ENCODE data around the gene KLHDC8A.
"Not testable (repeated sequence)": the region's sequence is repeated elsewhere in the genome, so short reads cannot be mapped to it uniquely, and the experiment has no call there.

Gene KLHDC8A, protein sequence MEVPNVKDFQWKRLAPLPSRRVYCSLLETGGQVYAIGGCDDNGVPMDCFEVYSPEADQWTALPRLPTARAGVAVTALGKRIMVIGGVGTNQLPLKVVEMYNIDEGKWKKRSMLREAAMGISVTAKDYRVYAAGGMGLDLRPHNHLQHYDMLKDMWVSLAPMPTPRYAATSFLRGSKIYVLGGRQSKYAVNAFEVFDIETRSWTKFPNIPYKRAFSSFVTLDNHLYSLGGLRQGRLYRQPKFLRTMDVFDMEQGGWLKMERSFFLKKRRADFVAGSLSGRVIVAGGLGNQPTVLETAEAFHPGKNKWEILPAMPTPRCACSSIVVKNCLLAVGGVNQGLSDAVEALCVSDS

DNA sequence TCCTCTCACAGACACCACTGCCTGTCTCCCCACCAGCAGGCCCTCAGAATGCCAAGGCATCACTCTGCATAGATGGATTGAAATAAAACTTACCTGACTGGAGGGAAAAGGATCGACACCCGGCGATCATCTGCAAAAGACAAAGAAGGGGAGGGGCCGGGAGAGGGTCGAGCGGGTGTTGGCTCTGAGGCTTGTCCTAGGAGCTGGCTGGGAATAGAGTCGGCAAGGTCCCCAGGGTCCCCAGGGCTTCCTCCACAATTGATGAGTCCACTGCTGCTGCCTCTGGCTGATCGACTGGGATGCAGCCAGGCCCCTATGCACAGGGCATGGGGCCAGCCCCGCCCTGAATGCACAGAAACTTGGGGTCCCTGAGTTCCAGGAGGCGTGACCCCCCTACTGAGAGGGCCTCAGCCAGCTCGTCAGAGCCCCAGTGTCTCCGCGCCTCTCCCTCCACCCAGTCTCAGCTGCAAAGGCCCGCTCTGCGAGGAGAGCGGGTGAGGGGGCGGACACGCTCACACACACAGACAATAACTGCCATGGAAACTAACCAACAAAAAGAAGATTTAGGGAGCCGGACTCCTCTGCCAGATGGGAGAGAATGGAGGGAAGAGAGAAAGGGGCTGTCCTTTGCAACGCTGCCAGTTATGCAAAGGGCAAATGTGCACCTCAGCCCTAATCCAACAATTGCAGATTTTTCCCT lies at the start of gene KLHDC8A:
Gene KLHDC8A, minus strand, starts transcription at position 483 of the 700 bp plus-strand sequence. CDS start 13,318 bp downstream, outside the sequence.
- Mint-ChIP-seq H3K36me3 (ENCODE audit: insufficient read depth) (no peaks in the 10 kb centered on the region), H3K27ac (ENCODE audit: low read depth) (no peak within 1 kb of the TSS), H3K9me3 (no peaks in the 10 kb centered on the region), H3K4me1 (no peaks in the 10 kb centered on the region), H3K27me3 (peaks cover 39% of the 10 kb centered on the region), H3K4me3 (no peak within 1 kb of the TSS)
- DNase-seq (ENCODE audit: low spot score in 2 of 2): no peak
- ATAC-seq (replicated peaks; ENCODE audit: extremely low read depth, poor library complexity, severe bottlenecking): no peak

DNA sequence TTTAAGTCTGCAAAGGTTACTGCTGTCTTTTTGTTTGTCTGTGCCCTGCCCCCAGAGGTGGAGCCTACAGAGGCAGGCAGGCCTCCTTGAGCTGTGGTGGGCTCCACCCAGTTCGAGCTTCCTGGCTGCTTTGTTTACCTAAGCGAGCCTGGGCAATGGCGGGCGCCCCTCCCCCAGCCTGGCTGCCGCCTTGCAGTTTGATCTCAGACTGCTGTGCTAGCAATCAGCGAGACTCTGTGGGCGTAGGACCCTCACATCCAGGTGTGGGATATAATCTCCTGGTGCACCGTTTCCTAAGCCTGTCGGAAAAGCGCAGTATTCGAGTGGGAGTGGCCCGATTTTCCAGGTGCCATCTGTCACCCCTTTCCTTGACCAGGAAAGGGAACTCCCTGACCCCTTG lies 49.5 kb upstream of the KLHDC8A start:
- peak overlapping the region; percentile 27 for H3K4me3 Mint-ChIP-seq
- not testable (repeated sequence) for H3K27me3 Mint-ChIP-seq; ATAC-seq (replicated peaks; ENCODE audit: extremely low read depth, poor library complexity, severe bottlenecking); H3K9me3 Mint-ChIP-seq; DNase-seq (ENCODE audit: low spot score in 2 of 2); H3K4me1 Mint-ChIP-seq; H3K36me3 Mint-ChIP-seq (ENCODE audit: insufficient read depth); H3K27ac Mint-ChIP-seq (ENCODE audit: low read depth)

DNA sequence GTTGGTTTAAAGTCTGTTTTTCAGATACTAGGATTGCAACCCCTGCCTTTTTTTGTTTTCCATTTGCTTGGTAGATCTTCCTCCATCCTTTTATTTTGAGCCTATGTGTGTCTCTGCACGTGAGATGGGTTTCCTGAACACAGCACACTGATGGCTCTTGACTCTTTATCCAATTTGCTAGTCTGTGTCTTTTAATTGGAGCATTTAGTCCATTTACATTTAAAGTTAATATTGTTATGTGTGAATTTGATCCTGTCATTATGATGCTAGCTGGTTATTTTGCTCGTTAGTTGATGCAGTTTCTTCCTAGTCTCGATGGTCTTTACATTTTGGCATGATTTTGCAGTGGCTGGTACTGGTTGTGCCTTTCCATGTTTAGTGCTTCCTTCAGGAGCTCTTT lies 47.8 kb upstream of the KLHDC8A start:
- DNase-seq (ENCODE audit: low spot score in 2 of 2); H3K4me1 Mint-ChIP-seq; H3K4me3 Mint-ChIP-seq; H3K36me3 Mint-ChIP-seq (ENCODE audit: insufficient read depth); ATAC-seq (replicated peaks; ENCODE audit: extremely low read depth, poor library complexity, severe bottlenecking); H3K27me3 Mint-ChIP-seq; H3K9me3 Mint-ChIP-seq: not testable (repeated sequence)
- peak overlapping the region; percentile 63 for H3K27ac Mint-ChIP-seq (ENCODE audit: low read depth)

DNA sequence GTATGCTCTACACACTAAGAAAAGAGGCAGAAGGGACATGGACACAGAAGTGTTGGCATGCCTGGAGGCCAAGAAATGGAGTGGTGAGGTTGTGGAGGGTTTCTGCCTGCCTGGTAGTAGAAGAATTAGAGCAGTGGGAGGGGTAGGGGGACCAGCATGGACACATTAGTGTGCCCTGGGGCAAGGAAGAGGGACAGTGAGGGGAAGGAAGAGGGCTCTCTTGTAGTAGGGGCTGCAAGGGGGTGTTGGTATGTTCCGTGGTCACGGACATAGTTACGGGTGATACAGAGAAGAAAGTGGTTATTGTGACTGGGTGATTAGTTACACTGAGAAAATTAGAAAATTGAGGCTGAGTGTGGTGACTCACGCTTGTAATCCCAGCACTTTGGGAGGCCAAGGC lies 41.9 kb upstream of the KLHDC8A start:
- H3K27ac Mint-ChIP-seq (ENCODE audit: low read depth): no peak overlapping the region
- H3K36me3 Mint-ChIP-seq (ENCODE audit: insufficient read depth): peaks cover 1% of the 10 kb centered on the region
- no peak for DNase-seq (ENCODE audit: low spot score in 2 of 2)
- H3K9me3 Mint-ChIP-seq: no peaks in the 10 kb centered on the region
- no peak for ATAC-seq (replicated peaks; ENCODE audit: extremely low read depth, poor library complexity, severe bottlenecking)
- no peaks in the 10 kb centered on the region for H3K4me1 Mint-ChIP-seq
- H3K27me3 Mint-ChIP-seq: peaks cover 7% of the 10 kb centered on the region
- no peak overlapping the region for H3K4me3 Mint-ChIP-seq

DNA sequence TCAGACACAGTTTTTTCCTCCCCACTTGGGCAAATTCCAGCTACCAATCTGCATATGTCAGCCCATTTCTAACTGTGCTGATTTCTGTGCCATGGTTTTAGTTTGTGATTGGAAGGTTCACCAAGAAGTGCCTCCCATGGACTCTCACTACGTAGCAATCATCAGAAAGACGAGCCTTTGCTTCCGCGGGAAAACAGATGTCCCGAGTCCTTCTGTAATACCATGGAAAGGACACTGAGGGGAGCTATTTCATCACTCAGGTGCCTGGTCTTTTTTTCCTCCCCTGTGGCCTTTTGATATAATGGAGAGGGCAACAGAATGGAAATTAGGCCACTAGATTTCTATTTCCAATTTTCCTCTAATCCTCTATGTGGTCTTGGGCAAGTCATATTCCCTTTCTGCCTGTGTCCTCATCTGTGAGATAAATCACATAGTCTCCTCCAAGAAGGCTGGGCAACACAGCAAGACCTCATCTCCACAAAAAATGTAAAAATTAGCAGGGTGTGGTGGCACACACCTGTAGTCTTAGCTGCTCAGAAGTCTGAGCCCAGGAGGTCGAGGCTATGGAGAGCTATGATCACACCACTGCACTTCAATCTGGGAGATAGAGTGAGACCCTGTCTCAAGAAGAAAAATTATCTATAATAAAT lies 40.4 kb upstream of the KLHDC8A start:
- H3K27ac Mint-ChIP-seq (ENCODE audit: low read depth): no peak overlapping the region
- peaks cover 1% of the 10 kb centered on the region for H3K36me3 Mint-ChIP-seq (ENCODE audit: insufficient read depth)
- DNase-seq (ENCODE audit: low spot score in 2 of 2): peak in 1 of 2 donors; percentile 15
- no peaks in the 10 kb centered on the region for H3K4me1 Mint-ChIP-seq
- H3K9me3 Mint-ChIP-seq: no peaks in the 10 kb centered on the region
- no peak overlapping the region for H3K4me3 Mint-ChIP-seq
- peaks cover 22% of the 10 kb centered on the region for H3K27me3 Mint-ChIP-seq
- no peak for ATAC-seq (replicated peaks; ENCODE audit: extremely low read depth, poor library complexity, severe bottlenecking)

DNA sequence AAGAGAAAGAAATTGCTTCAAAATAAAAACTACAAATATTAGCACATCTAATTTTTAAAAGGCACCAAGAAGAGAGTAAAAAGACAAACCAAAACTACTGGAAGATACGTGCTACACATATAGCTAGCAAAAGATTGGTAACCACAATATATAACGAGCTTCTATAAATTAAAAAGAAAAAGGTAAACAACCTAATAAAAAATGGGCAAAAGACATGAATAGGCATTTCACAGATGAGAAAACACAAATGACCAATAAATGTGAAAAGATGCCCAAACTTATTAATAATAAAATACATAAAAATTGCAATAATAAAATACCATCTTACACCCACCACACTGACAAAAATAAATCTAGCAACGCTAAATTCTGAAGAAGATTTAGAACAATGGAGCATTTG lies 38.9 kb upstream of the KLHDC8A start:
- DNase-seq (ENCODE audit: low spot score in 2 of 2) (no peak), ATAC-seq (replicated peaks; ENCODE audit: extremely low read depth, poor library complexity, severe bottlenecking) (no peak)
- Mint-ChIP-seq H3K9me3 (no peaks in the 10 kb centered on the region), H3K36me3 (ENCODE audit: insufficient read depth) (peaks cover 1% of the 10 kb centered on the region), H3K27ac (ENCODE audit: low read depth) (no peak overlapping the region), H3K4me1 (no peaks in the 10 kb centered on the region), H3K4me3 (no peak overlapping the region), H3K27me3 (peaks cover 36% of the 10 kb centered on the region)

DNA sequence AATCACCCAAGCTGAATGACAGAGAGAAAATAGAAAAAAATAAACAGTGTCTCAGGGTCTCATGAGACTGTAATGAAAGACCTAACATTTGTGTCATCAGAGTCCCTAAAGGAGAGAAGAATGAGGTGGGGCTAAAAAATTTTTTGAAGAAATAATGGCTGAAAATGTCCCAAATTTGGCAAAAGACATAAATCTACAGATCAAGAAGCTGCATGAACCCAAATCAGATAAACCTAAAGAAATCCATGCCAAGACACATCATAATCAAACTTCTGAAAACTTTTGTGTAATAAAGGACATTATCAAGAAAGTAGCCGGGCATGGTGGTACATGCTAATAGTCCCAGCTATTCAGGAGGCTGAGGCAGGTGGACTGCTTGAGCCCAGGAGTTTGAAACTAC lies 35.9 kb upstream of the KLHDC8A start:
- Mint-ChIP-seq H3K36me3 (ENCODE audit: insufficient read depth) (no peaks in the 10 kb centered on the region), H3K4me1 (no peaks in the 10 kb centered on the region), H3K9me3 (no peaks in the 10 kb centered on the region), H3K27ac (ENCODE audit: low read depth) (no peak overlapping the region), H3K4me3 (no peak overlapping the region), H3K27me3 (peaks cover 49% of the 10 kb centered on the region)
- no peak for ATAC-seq (replicated peaks; ENCODE audit: extremely low read depth, poor library complexity, severe bottlenecking)
- no peak for DNase-seq (ENCODE audit: low spot score in 2 of 2)

DNA sequence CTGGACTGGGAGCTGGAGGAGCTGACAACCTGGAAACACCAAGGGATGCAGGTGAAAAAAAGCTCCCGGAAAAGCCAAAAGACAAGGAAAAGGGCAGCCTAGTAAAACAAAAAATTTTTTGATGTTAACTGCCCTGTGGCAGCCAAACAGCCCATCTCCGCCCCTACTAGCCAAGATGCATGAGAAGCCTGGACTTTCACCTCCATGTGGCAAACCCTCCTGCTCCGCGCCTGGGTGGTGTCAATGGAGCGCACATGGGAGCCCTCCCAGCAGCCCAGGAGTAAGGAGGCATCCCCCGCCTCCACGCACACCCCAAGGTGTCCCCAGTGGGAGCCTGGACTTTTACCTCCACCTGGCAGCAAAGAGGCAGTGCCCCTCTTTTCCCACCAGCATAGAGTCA lies 34.7 kb upstream of the KLHDC8A start:
- H3K4me1 Mint-ChIP-seq: no peaks in the 10 kb centered on the region
- no peak overlapping the region for H3K4me3 Mint-ChIP-seq
- DNase-seq (ENCODE audit: low spot score in 2 of 2): no peak
- no peak overlapping the region for H3K27ac Mint-ChIP-seq (ENCODE audit: low read depth)
- no peak for ATAC-seq (replicated peaks; ENCODE audit: extremely low read depth, poor library complexity, severe bottlenecking)
- no peaks in the 10 kb centered on the region for H3K36me3 Mint-ChIP-seq (ENCODE audit: insufficient read depth)
- H3K27me3 Mint-ChIP-seq: peaks cover 49% of the 10 kb centered on the region
- no peaks in the 10 kb centered on the region for H3K9me3 Mint-ChIP-seq

DNA sequence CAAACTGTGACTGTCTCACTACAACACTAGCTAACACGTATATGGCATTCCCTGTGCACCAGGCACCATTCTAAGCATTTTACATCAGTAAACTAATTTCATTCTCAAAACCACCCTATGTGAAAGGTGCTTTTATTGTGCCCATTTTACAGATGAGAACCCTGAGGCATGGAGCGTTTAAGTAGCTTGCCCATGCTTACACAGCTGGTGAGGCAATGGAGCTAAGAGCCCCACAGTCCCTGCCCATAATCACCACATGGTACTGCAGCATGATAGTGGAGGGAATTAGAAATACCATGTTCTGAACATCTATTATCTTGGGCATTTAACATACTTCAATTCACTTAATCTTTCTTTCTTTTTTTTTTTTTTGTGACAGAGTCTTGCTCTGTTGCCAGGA lies 31.1 kb upstream of the KLHDC8A start:
- Mint-ChIP-seq H3K27ac (ENCODE audit: low read depth) (no peak overlapping the region), H3K27me3 (peaks cover 35% of the 10 kb centered on the region), H3K4me1 (no peaks in the 10 kb centered on the region), H3K4me3 (no peak overlapping the region), H3K9me3 (no peaks in the 10 kb centered on the region), H3K36me3 (ENCODE audit: insufficient read depth) (no peaks in the 10 kb centered on the region)
- ATAC-seq (replicated peaks; ENCODE audit: extremely low read depth, poor library complexity, severe bottlenecking) (no peak), DNase-seq (ENCODE audit: low spot score in 2 of 2) (no peak)

DNA sequence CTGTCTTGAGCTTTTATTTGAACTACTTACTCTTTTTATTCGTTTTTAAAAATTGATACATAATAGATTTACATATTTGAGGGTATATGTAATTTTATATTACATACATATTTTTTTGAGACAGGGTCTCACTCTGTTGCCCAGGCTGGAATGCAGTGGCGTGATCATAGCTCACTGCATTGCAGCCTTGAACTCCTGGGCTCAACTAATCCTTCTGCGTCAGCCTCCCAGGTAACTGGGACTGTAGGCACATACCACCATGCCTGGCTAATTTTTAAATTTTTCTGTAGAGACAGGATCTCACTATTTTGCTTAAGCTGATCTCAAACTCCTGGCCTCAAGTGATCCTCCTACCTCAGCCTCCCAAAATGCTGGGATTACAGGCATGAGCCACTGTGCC lies 26.3 kb upstream of the KLHDC8A start:
- not testable (repeated sequence) for H3K27ac Mint-ChIP-seq (ENCODE audit: low read depth); DNase-seq (ENCODE audit: low spot score in 2 of 2); H3K9me3 Mint-ChIP-seq; H3K36me3 Mint-ChIP-seq (ENCODE audit: insufficient read depth); H3K4me1 Mint-ChIP-seq; H3K4me3 Mint-ChIP-seq; ATAC-seq (replicated peaks; ENCODE audit: extremely low read depth, poor library complexity, severe bottlenecking)
- H3K27me3 Mint-ChIP-seq: peaks cover 23% of the 10 kb centered on the region

DNA sequence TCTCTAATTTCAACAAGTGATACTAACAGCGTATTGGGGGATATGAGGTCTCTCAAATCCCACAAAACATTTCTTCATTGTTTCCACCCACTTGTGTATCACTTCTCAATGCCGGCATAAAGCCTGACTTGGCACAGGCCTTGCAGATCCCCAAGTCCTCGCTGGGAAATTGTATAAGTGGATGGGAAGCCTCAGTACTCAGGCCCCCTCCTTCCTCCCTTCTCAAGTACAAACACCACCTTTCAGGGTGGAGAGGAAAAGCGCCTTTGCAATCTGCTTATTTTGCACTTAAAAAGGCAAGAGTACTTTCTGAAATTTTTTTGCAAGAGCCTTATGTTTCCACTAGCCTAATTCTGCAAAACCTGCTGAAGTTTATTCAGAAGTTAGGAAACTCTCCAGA lies 25.8 kb upstream of the KLHDC8A start:
- H3K27me3 Mint-ChIP-seq: peaks cover 27% of the 10 kb centered on the region
- H3K9me3 Mint-ChIP-seq: no peaks in the 10 kb centered on the region
- no peaks in the 10 kb centered on the region for H3K36me3 Mint-ChIP-seq (ENCODE audit: insufficient read depth)
- no peak for DNase-seq (ENCODE audit: low spot score in 2 of 2)
- no peaks in the 10 kb centered on the region for H3K4me1 Mint-ChIP-seq
- no peak for ATAC-seq (replicated peaks; ENCODE audit: extremely low read depth, poor library complexity, severe bottlenecking)
- H3K27ac Mint-ChIP-seq (ENCODE audit: low read depth): no peak overlapping the region
- no peak overlapping the region for H3K4me3 Mint-ChIP-seq

DNA sequence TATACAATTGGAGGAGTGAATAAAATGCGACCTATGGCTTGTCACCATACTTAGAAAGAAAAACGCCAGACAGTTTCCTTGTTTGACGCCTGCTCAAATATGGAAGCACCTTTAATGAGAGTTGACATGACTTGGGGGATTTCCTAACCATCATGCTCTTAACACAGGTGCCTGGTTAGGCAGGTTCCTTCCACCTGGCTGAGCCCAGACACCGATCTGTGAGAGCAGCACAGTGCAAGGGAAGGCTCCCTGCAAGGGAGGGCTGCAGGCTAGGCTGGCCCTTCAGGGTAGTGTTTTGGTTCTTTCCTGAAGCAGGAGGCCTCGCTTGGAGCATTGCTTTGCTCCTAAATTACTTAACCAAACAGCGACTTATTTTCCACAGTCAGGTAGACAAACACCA lies 24.6 kb upstream of the KLHDC8A start:
- Mint-ChIP-seq H3K4me3 (no peak overlapping the region), H3K27ac (ENCODE audit: low read depth) (no peak overlapping the region), H3K36me3 (ENCODE audit: insufficient read depth) (no peaks in the 10 kb centered on the region), H3K27me3 (peaks cover 39% of the 10 kb centered on the region), H3K9me3 (no peaks in the 10 kb centered on the region), H3K4me1 (no peaks in the 10 kb centered on the region)
- ATAC-seq (replicated peaks; ENCODE audit: extremely low read depth, poor library complexity, severe bottlenecking): no peak
- DNase-seq (ENCODE audit: low spot score in 2 of 2): no peak

DNA sequence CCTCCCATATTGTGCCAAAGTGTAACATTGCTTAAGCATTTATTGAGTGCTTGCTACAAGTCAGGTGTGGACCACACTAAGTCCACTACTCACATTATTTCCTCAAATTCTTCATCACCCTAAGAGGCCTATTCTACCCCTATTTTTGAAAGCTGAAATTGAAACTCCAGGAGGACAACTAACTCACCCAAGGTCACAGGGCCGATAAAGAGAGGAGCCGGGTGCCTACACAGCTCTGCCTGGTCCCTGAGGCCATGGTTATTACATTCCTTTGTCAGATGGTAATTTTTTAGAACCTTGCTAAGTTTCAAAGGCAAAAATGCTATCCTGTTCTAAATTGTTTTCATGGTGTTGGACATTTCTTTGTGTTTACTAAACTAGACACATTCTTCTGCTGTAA lies 24.2 kb upstream of the KLHDC8A start:
- no peak overlapping the region for H3K27ac Mint-ChIP-seq (ENCODE audit: low read depth)
- no peak for DNase-seq (ENCODE audit: low spot score in 2 of 2)
- H3K9me3 Mint-ChIP-seq: no peaks in the 10 kb centered on the region
- no peak overlapping the region for H3K4me3 Mint-ChIP-seq
- ATAC-seq (replicated peaks; ENCODE audit: extremely low read depth, poor library complexity, severe bottlenecking): no peak
- no peaks in the 10 kb centered on the region for H3K36me3 Mint-ChIP-seq (ENCODE audit: insufficient read depth)
- H3K4me1 Mint-ChIP-seq: no peaks in the 10 kb centered on the region
- H3K27me3 Mint-ChIP-seq: peaks cover 44% of the 10 kb centered on the region

Data from central memory CD8-positive, alpha-beta T cell (primary cell).